ENCODE measurements around the gene FAHD1.

FAHD1 gene

GRCh38 chr16:1816396-1817275 is 10.4 kb upstream of the FAHD1 start:
- DNase-seq = no peak
- TF ChIP-seq POLR2A (IDR thresholded peaks at IDR 0.05; ENCODE audit: low read length) (no peak), GATA1 (IDR thresholded peaks at IDR 0.05; ENCODE audit: low read depth, low read length) (no peak)

GRCh38 chr16:1817276-1817589 is 9.8 kb upstream of the FAHD1 start:
- DNase-seq = no peak
- TF ChIP-seq POLR2A (IDR thresholded peaks at IDR 0.05; ENCODE audit: low read length) = no peak
- no peak for TF ChIP-seq GATA1 (IDR thresholded peaks at IDR 0.05; ENCODE audit: low read depth, low read length)

GRCh38 chr16:1817716-1818115 is 9.3 kb upstream of the FAHD1 start:
- no peak for TF ChIP-seq POLR2A (IDR thresholded peaks at IDR 0.05; ENCODE audit: low read length)
- TF ChIP-seq GATA1 (IDR thresholded peaks at IDR 0.05; ENCODE audit: low read depth, low read length) = no peak
- DNase-seq = no peak

- DNase-seq = no peak
- no peak for TF ChIP-seq POLR2A (IDR thresholded peaks at IDR 0.05; ENCODE audit: low read length)
- TF ChIP-seq GATA1 (IDR thresholded peaks at IDR 0.05; ENCODE audit: low read depth, low read length) = no peak
These were observed 8.7 kb upstream of the FAHD1 start for GRCh38 chr16:1818204-1818872.

- TF ChIP-seq POLR2A (IDR thresholded peaks at IDR 0.05; ENCODE audit: low read length) (no peak), GATA1 (IDR thresholded peaks at IDR 0.05; ENCODE audit: low read depth, low read length) (no peak)
- no peak for DNase-seq
These were observed 8.0 kb upstream of the FAHD1 start for GRCh38 chr16:1818873-1819525.

- no peak for DNase-seq
- TF ChIP-seq POLR2A (IDR thresholded peaks at IDR 0.05; ENCODE audit: low read length) (no peak), GATA1 (IDR thresholded peaks at IDR 0.05; ENCODE audit: low read depth, low read length) (no peak)
These were observed 7.4 kb upstream of the FAHD1 start for GRCh38 chr16:1819611-1820010.

GRCh38 chr16:1820096-1820945 is 6.7 kb upstream of the FAHD1 start:
- peak; percentile 75 to 87 for DNase-seq
- peak; percentile 77 for TF ChIP-seq POLR2A (IDR thresholded peaks at IDR 0.05; ENCODE audit: low read length)
- TF ChIP-seq GATA1 (IDR thresholded peaks at IDR 0.05; ENCODE audit: low read depth, low read length) = no peak

GRCh38 chr16:1820946-1821290 is 6.1 kb upstream of the FAHD1 start:
- no peak for DNase-seq
- no peak for TF ChIP-seq POLR2A (IDR thresholded peaks at IDR 0.05; ENCODE audit: low read length)
- no peak for TF ChIP-seq GATA1 (IDR thresholded peaks at IDR 0.05; ENCODE audit: low read depth, low read length)

- TF ChIP-seq GATA1 (IDR thresholded peaks at IDR 0.05; ENCODE audit: low read depth, low read length) (no peak), POLR2A (IDR thresholded peaks at IDR 0.05; ENCODE audit: low read length) (no peak)
- DNase-seq = no peak
These were observed 5.0 kb upstream of the FAHD1 start for GRCh38 chr16:1821861-1822611.

GRCh38 chr16:1822801-1823200 is 4.2 kb upstream of the FAHD1 start:
- DNase-seq = no peak
- TF ChIP-seq POLR2A (IDR thresholded peaks at IDR 0.05; ENCODE audit: low read length) = no peak
- TF ChIP-seq GATA1 (IDR thresholded peaks at IDR 0.05; ENCODE audit: low read depth, low read length) = no peak

- TF ChIP-seq GATA1 (IDR thresholded peaks at IDR 0.05; ENCODE audit: low read depth, low read length) (no peak), POLR2A (IDR thresholded peaks at IDR 0.05; ENCODE audit: low read length) (no peak)
- DNase-seq = peak; percentile 70 to 77
These were observed 3.2 kb upstream of the FAHD1 start for GRCh38 chr16:1823821-1824220.

- DNase-seq = no peak
- TF ChIP-seq POLR2A (IDR thresholded peaks at IDR 0.05; ENCODE audit: low read length) = no peak
- no peak for TF ChIP-seq GATA1 (IDR thresholded peaks at IDR 0.05; ENCODE audit: low read depth, low read length)
These were observed 1.6 kb upstream of the FAHD1 start for GRCh38 chr16:1825381-1825863.
